Activated T-cell treated with anti-CD3 and anti-CD28 coated beads, Interleukin-2, amount 50 U/mL, for 24 hours (primary cell): Measurements from ENCODE around the gene DNAJC11.
"Not testable (repeated sequence)": the region's sequence is repeated elsewhere in the genome, so short reads cannot be mapped to it uniquely, and the experiment has no call there.

Source experiments
- DNase-seq: peaks from one replicate; pipeline ENCODE4 v3.0.0-alpha.2; 2020
- H3K27ac Mint-ChIP-seq: 2 replicates; pipeline ENCODE4 v1.8.0; 2020; ENCODE audit warnings: mild to moderate bottlenecking, mixed read lengths
- H3K27me3 Mint-ChIP-seq: 2 replicates; pipeline ENCODE4 v1.8.0; 2020; ENCODE audit warnings: mixed read lengths
- H3K36me3 Mint-ChIP-seq: 2 replicates; pipeline ENCODE4 v1.8.0; 2020; ENCODE audit warnings: low read depth, mixed read lengths
- H3K4me1 Mint-ChIP-seq: 2 replicates; pipeline ENCODE4 v1.8.0; 2020; ENCODE audit warnings: low read depth, mixed read lengths
- H3K4me3 Mint-ChIP-seq: 2 replicates; pipeline ENCODE4 v1.8.0; 2020; ENCODE audit warnings: mild to moderate bottlenecking, moderate library complexity, mixed read lengths
- H3K9me3 Mint-ChIP-seq: 2 replicates; pipeline ENCODE4 v1.8.0; 2020; ENCODE audit warnings: mixed read lengths

DNAJC11 gene

GRCh38 chr1:6724517-6725141, 23.0 kb upstream of the DNAJC11 start:
- Mint-ChIP-seq H3K27ac (no peak overlapping the region), H3K27me3 (peaks cover 12% of the 10 kb centered on the region), H3K36me3 (no peaks in the 10 kb centered on the region), H3K4me3 (no peak overlapping the region), H3K4me1 (no peaks in the 10 kb centered on the region), H3K9me3 (no peaks in the 10 kb centered on the region)
- no peak for DNase-seq

DNA sequence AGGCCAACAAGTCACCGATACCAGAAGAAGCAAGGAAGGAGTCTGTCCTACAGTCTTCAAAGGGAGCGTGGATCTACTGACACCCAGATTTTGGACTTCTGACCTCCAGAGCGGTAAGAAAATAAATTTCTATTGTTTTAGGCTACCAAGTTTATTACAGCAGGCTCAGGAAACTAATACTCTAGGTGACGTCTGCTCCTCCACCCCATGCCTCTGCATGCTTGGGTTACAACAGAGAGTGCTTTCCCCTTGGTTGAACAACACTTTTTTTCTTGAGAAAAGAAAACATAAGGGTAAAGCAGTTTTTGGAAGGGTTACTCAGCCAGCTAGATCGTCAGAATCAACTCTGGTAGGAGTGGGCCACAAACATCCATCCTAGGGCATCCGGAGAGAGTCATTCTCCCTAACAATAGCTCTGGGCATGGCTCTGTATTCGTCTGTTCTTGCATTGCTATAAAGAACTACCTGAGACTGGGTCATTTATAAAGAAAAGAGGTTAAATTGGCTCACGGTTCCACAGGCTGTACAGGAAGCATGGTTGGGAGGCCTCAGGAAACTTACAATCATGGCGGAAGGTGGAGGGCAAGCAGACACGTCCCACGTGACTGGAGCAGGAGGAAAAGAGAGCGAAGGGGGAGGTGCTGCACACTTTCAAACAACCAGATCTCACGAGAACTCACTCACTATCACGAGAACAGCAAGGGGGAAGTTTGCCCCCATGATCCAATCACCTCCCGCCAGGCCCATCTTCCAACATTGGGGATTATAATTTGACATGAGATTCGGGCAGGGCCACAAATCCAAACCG, 22.2 kb upstream of the DNAJC11 start:
- Mint-ChIP-seq H3K4me1 (no peaks in the 10 kb centered on the region), H3K27me3 (peaks cover 9% of the 10 kb centered on the region), H3K36me3 (no peaks in the 10 kb centered on the region), H3K9me3 (no peaks in the 10 kb centered on the region), H3K4me3 (no peak overlapping the region), H3K27ac (no peak overlapping the region)
- no peak for DNase-seq

DNA sequence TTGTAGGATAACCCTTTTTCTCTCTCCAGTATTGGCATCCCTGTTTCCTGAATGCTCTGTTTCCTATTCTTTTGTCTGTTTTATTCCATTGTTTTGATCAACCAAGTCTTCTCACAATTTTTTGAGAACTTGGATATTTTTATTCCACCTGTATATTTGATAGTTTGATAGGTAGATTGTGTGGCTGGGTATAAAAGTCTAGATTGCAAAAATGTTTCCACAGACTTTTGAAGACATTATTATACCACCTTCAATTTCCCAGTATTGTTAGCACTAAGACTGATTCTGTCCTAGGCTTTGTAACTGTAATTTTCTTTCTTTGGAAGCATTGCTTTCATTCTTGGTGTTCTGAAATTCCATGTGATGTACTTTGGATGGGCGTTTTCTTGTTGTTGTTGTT, 9.6 kb upstream of the DNAJC11 start:
- DNase-seq: no peak
- Mint-ChIP-seq H3K27ac (no peak overlapping the region), H3K9me3 (peaks cover 9% of the 10 kb centered on the region), H3K27me3 (peaks cover 12% of the 10 kb centered on the region), H3K36me3 (no peaks in the 10 kb centered on the region), H3K4me1 (no peaks in the 10 kb centered on the region), H3K4me3 (no peak overlapping the region)

DNA sequence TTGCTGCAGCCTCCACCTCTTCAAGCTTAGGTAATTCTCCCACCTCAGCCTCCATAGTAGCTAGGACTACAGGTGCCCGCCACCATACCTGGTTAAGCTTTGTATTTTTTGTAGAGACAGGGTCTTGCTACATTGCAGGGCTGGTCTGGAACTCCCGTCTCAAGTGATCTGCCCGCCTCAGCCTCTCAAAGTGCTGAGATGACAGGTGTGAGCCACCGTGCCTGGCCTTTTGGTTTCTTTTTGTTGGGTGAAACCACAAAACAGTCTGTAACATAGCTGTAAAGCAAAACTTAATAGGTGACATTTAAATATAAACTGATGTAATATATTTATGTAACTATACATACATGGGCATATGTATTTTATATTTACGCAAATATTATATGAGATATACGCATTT, 3.1 kb upstream of the DNAJC11 start:
- H3K27me3 Mint-ChIP-seq: peaks cover 3% of the 10 kb centered on the region
- H3K9me3 Mint-ChIP-seq: peaks cover 5% of the 10 kb centered on the region
- DNase-seq: no peak
- H3K4me3 Mint-ChIP-seq: no peak overlapping the region
- H3K4me1 Mint-ChIP-seq: peaks cover 19% of the 10 kb centered on the region
- peaks cover 18% of the 10 kb centered on the region for H3K36me3 Mint-ChIP-seq
- no peak overlapping the region for H3K27ac Mint-ChIP-seq

DNA sequence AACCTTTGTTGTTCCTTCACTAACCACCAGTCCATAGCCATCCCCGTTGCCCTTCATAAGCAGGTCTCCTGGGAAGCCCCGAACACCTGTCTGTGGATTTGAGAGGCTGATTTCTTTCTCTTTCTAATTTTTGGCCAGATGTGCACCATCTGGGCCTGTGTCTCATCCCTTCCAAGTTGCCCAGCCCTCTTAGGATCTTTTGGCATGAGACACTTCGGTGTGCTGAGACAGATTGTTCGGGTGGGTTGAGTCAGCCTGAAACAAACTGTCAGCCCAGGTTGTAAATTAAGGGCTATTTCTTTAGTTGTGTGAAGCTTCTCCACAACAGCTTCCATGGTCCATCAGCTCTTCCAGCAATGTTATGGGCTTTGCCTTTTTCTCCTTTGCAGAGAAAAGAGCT, 1.4 kb upstream of the DNAJC11 start:
- Mint-ChIP-seq H3K27me3 (peaks cover 1% of the 10 kb centered on the region), H3K9me3 (peaks cover 5% of the 10 kb centered on the region), H3K27ac (no peak overlapping the region), H3K4me1 (peaks cover 31% of the 10 kb centered on the region), H3K4me3 (no peak overlapping the region), H3K36me3 (peaks cover 31% of the 10 kb centered on the region)
- no peak for DNase-seq

GRCh38 chr1:6700853-6701436, 671 bp downstream of the DNAJC11 start:
- H3K4me1 Mint-ChIP-seq: peaks cover 40% of the 10 kb centered on the region
- H3K36me3 Mint-ChIP-seq: peaks cover 43% of the 10 kb centered on the region
- H3K9me3 Mint-ChIP-seq: peaks cover 5% of the 10 kb centered on the region
- peak overlapping the region; percentile 94 for H3K27ac Mint-ChIP-seq
- no peaks in the 10 kb centered on the region for H3K27me3 Mint-ChIP-seq
- DNase-seq: no peak
- H3K4me3 Mint-ChIP-seq: peak overlapping the region; percentile 93

GRCh38 chr1:6699915-6700314, 1.7 kb downstream of the DNAJC11 start:
- H3K27ac Mint-ChIP-seq: peak overlapping the region; percentile 94

DNA sequence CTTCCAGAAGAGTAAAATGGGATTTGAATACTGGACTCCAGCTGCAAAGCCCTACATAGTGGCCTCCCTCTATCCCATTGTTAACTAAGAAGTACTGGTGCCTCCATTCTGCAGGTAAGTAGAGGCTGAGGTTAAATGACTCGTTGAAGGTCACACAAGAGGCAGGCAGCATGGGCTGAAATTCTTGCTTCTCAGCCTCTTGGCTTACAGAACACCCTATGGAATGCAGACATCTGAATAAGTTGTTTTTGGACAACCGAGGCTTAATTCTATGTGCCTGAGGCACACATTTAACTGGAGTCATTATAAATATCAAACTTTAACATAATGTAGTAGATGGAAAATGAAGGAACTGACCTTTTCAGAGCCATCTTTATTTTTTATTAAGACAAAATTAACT, 5.7 kb downstream of the DNAJC11 start:
- Mint-ChIP-seq H3K4me3 (no peak overlapping the region), H3K27me3 (no peaks in the 10 kb centered on the region), H3K4me1 (peaks cover 40% of the 10 kb centered on the region), H3K27ac (no peak overlapping the region), H3K9me3 (no peaks in the 10 kb centered on the region), H3K36me3 (peaks cover 54% of the 10 kb centered on the region)
- no peak for DNase-seq

More at GRCh38 chr1:6699915-6700314, 1.7 kb downstream of the DNAJC11 start:
- DNase-seq, H3K27me3 Mint-ChIP-seq, H3K9me3 Mint-ChIP-seq: not testable (repeated sequence)
- Mint-ChIP-seq H3K4me1 (peaks cover 40% of the 10 kb centered on the region), H3K36me3 (peaks cover 47% of the 10 kb centered on the region), H3K4me3 (peak overlapping the region; percentile 93)

DNA sequence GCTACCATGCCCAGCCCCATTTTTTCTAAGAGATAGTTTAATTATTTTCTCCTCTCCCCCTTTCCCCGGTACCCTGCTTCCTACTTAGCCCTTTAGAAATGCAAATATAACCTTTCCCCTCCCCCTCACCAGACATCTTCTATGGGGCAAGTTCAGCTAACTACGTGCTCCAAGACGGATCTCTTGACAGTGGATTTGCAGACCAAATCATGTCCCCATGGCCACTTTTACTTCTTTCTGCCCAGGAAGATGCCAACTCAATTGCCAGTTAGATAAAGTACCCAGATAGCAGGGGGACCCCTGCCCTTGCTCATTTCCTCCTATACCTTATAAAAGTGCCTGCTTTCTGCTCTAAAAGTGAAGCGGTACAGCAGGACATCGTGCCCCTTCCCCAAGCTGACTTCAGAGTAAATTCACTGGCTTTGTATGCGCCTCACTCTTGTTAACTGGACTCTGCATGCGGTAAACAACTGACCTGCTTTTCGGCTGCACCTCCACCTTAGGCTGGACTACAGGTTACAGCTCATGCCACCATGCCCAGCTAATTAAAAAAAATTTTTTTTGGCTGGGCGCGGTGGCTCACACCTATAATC, 7.4 kb downstream of the DNAJC11 start:
- DNase-seq: no peak
- Mint-ChIP-seq H3K36me3 (peaks cover 43% of the 10 kb centered on the region), H3K4me1 (peaks cover 30% of the 10 kb centered on the region), H3K9me3 (no peaks in the 10 kb centered on the region), H3K27ac (no peak overlapping the region), H3K4me3 (no peak overlapping the region), H3K27me3 (no peaks in the 10 kb centered on the region)

- Mint-ChIP-seq H3K36me3 (peaks cover 38% of the 10 kb centered on the region), H3K27ac (no peak overlapping the region), H3K9me3 (no peaks in the 10 kb centered on the region), H3K4me3 (no peak overlapping the region), H3K27me3 (no peaks in the 10 kb centered on the region), H3K4me1 (peaks cover 31% of the 10 kb centered on the region)
- DNase-seq: no peak
These were observed 8.7 kb downstream of the DNAJC11 start for GRCh38 chr1:6692956-6693355.

- DNase-seq: no peak
- no peak overlapping the region for H3K27ac Mint-ChIP-seq
- peaks cover 37% of the 10 kb centered on the region for H3K36me3 Mint-ChIP-seq
- peaks cover 29% of the 10 kb centered on the region for H3K4me1 Mint-ChIP-seq
- H3K27me3 Mint-ChIP-seq: no peaks in the 10 kb centered on the region
- no peaks in the 10 kb centered on the region for H3K9me3 Mint-ChIP-seq
- H3K4me3 Mint-ChIP-seq: no peak overlapping the region
These were observed 10.1 kb downstream of the DNAJC11 start for GRCh38 chr1:6691507-6691906.

- Mint-ChIP-seq H3K4me3 (no peak overlapping the region), H3K4me1 (peaks cover 27% of the 10 kb centered on the region), H3K27ac (no peak overlapping the region), H3K9me3 (no peaks in the 10 kb centered on the region), H3K27me3 (no peaks in the 10 kb centered on the region), H3K36me3 (peaks cover 37% of the 10 kb centered on the region)
- DNase-seq: no peak
These were observed 11.4 kb downstream of the DNAJC11 start for GRCh38 chr1:6690186-6690585.

DNA sequence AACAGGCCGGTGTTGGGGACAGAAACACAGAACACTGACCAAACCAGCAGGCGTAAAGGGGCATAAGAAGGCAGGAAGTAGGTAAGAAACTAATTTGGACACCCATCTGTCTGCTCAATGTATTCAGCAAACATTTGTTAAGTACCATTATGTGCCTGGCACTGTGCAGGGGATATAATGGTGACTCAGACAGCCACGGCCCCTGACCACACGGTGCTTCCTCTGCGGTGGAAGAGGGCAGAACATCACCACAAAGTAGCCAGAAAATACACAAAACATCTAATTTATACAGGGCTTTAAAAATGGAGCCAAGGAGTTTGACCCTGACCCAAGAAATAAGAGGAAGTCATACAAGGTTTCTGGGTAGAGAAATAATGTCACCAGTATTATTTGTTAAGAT, 12.9 kb downstream of the DNAJC11 start:
- Mint-ChIP-seq H3K36me3 (peaks cover 37% of the 10 kb centered on the region), H3K4me3 (no peak overlapping the region), H3K9me3 (no peaks in the 10 kb centered on the region), H3K4me1 (peaks cover 26% of the 10 kb centered on the region), H3K27ac (no peak overlapping the region), H3K27me3 (no peaks in the 10 kb centered on the region)
- no peak for DNase-seq

- DNase-seq: no peak
- Mint-ChIP-seq H3K36me3 (peaks cover 38% of the 10 kb centered on the region), H3K27me3 (no peaks in the 10 kb centered on the region), H3K4me3 (no peak overlapping the region), H3K4me1 (peaks cover 34% of the 10 kb centered on the region), H3K27ac (no peak overlapping the region), H3K9me3 (no peaks in the 10 kb centered on the region)
These were observed 13.6 kb downstream of the DNAJC11 start for GRCh38 chr1:6688001-6688400.

DNA sequence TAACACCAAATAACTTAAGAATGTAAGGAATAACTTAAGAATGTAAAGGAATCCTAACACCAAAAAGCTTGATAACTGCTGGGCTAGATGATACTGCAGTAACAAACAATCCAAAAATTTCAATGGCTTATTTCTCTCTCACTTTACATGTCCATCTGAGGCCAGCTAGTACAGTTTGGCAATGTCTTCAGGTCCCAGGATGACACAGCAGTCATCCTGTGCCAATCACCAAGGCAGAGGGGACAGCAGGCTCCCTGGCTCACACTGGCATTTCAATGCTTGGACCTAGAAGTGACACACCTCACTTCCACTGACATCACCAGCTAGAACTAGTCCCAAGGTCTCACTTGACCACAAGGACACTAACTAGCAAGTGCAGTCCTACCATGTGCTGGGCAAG, 15.3 kb downstream of the DNAJC11 start:
- Mint-ChIP-seq H3K9me3 (no peaks in the 10 kb centered on the region), H3K27ac (no peak overlapping the region), H3K4me3 (no peak overlapping the region), H3K36me3 (peaks cover 39% of the 10 kb centered on the region), H3K4me1 (peaks cover 32% of the 10 kb centered on the region), H3K27me3 (no peaks in the 10 kb centered on the region)
- no peak for DNase-seq
